COR-L47 (cell line): ENCODE results near the gene BZW1.
A peak's percentile ranks its signal among the peaks of the same experiment; 100 is the strongest.
"Not testable (repeated sequence)": the region's sequence is repeated elsewhere in the genome, so short reads cannot be mapped to it uniquely, and the experiment has no call there.

Experiments
- DNase-seq: peaks from one replicate; lab custom pipeline; 2025; lab: John Stamatoyannopoulos, UW

BZW1 gene

GRCh38 chr2:200791905-200792304 is 19.8 kb upstream of the BZW1 start:
- DNase-seq = no peak

- DNase-seq = no peak
Measured at GRCh38 chr2:200794143-200794542, 17.6 kb upstream of the BZW1 start.

- DNase-seq = no peak
Measured at GRCh38 chr2:200795028-200795440, 16.7 kb upstream of the BZW1 start.

- no peak for DNase-seq
Measured at GRCh38 chr2:200796561-200796960, 15.1 kb upstream of the BZW1 start.

- DNase-seq = no peak
Measured at GRCh38 chr2:200797242-200797770, 14.4 kb upstream of the BZW1 start.

- DNase-seq = no peak
Measured at GRCh38 chr2:200798514-200798913, 13.2 kb upstream of the BZW1 start.

GRCh38 chr2:200800458-200800857 is 11.3 kb upstream of the BZW1 start:
- no peak for DNase-seq

GRCh38 chr2:200801431-200801830 is 10.3 kb upstream of the BZW1 start:
- DNase-seq = not testable (repeated sequence)

- DNase-seq = no peak
Measured at GRCh38 chr2:200809506-200810251, 2.0 kb upstream of the BZW1 start.

- no peak for DNase-seq
Measured at GRCh38 chr2:200810252-200810997, 1.3 kb upstream of the BZW1 start.

- DNase-seq = no peak
Measured at GRCh38 chr2:200810998-200811332, 745 bp upstream of the BZW1 start.

GRCh38 chr2:200812122-200813022 is 662 bp downstream of the BZW1 start:
- peak; percentile 31 for DNase-seq

GRCh38 chr2:200814276-200814815 is 2.6 kb downstream of the BZW1 start:
- no peak for DNase-seq

- DNase-seq = no peak
Measured at GRCh38 chr2:200814917-200815316, 3.2 kb downstream of the BZW1 start.

- DNase-seq = not testable (repeated sequence)
Measured at GRCh38 chr2:200818732-200819131, 7.0 kb downstream of the BZW1 start.

- DNase-seq = no peak
Measured at GRCh38 chr2:200820573-200821234, 9.0 kb downstream of the BZW1 start.

- DNase-seq = no peak
Measured at GRCh38 chr2:200821686-200822245, 10.1 kb downstream of the BZW1 start.

- DNase-seq = no peak
Measured at GRCh38 chr2:200828104-200828503, 16.4 kb downstream of the BZW1 start.

GRCh38 chr2:200828572-200829257 is 17.0 kb downstream of the BZW1 start:
- DNase-seq = no peak

- DNase-seq = no peak
Measured at GRCh38 chr2:200829258-200829655, 17.5 kb downstream of the BZW1 start.

GRCh38 chr2:200834701-200835100 is 23.0 kb downstream of the BZW1 start:
- DNase-seq = no peak
